Activated naive CD8-positive, alpha-beta T cell treated with anti-CD3 and anti-CD28 coated beads, Interleukin-2, amount 50 U/mL, for 16 hours (primary cell): ENCODE data around the gene ABLIM3.

Experiments used
- DNase-seq: peaks from one replicate; pipeline ENCODE4 v3.0.0-alpha.2; 2020; ENCODE audit warnings: low read depth, low spot score

The ABLIM3 gene

DNA sequence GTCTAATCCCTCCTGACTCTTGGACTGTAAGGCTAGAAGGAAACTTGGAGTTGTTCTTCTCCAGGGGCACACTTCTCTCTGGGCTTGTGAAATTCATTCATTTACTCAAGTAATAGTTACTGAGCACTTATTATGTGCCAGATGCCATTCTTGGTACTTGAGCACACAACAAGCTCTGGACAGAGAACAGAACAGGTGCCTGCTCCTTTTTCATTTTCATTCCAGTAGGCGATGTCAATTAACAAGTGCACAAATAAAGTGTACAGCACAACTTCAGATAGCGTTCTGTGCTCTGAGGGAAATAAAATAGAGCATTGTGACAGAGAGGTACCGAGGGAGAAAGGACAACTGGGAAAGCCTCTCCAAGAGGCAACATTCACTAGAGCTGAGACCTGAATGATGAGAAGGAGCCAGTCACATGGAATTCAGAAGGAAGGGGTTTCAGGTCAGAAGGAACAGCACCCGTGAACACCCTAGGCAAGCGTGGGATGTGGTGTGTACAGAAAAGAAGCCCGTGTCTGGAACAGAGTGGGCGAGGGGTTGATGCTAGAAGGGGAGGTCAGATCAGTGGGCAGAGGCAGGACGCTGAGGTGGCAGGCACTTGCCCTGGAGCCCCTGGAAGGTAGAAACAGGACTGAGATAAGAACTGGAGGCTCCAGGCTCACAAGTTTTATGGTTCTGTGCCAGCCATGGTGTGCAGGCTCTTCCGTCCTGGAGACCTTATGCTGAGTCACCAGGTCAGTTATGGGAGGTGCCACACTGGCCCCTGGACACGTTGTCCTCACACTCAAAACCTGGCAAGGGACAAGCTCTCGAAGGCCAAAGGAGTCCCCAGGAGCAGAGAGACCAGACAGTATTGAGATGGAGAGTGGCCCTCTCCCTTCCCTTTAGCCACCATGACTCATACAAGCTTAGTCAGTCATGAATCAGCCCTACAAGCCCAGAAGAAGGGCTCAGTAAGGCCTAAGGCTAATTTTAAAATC, 7.2 kb upstream of the ABLIM3 start:
- DNase-seq: no peak

DNA sequence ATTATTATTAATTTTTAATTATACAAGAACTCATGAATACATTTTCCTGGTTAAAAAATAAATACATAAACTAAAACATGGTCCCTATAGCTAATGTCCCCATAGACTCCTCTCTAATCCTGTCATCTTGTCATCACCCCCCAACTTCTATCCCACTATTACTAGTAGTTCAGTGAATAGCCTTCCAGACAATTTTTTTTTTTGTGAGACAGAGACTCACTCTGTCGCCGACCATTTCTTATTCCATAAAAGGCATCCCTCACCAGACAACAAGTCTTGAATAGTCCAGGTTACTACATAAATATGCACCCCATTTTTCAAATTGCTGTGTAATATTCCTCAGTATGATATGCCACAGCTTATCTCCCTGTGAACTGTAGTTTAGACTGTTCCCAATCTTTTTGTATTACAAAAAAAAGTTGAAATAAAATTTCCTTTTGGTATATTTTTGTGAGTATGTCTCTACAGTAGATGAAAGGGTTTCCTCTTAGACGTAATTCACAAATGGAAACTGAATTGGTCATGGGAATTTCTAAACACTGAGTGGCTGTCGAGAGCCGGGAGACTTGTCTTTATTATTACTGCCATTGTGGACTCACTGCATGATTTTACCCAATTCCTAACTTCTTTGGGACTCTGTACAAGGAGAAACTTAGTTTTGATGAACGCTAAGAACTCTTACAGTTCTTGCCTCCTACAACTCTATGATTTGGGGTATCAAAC, 6.4 kb upstream of the ABLIM3 start:
- no peak for DNase-seq

DNA sequence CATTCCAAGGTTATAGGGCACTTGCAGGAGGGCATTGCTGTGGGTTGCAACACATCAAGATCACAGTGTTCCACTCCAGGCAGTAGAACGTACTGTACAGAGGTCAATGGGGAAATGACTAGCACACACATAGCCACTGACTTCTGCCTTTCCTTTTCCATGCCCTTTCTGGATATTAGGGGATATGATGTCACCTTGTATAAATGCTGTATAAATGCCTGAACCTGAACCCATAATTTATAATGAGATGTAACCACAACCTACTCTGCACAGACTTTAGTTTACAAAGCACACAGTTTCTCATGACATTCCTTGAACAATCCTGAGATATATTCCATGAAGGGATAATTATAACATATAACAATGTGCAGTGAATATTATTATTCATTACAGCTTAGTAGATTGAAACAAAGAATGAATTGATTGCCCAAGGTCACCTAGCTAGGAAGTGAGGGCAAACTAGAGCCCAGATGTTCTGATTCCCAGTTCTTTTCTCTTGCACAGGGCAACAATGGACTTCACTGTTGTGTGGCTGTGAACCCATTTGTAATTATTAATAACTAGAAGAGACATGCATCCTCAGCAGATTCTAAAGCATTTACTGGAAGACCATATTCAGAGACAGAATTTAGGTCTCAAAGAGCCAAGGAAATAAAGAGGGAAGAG, 5.6 kb upstream of the ABLIM3 start:
- no peak for DNase-seq

DNA sequence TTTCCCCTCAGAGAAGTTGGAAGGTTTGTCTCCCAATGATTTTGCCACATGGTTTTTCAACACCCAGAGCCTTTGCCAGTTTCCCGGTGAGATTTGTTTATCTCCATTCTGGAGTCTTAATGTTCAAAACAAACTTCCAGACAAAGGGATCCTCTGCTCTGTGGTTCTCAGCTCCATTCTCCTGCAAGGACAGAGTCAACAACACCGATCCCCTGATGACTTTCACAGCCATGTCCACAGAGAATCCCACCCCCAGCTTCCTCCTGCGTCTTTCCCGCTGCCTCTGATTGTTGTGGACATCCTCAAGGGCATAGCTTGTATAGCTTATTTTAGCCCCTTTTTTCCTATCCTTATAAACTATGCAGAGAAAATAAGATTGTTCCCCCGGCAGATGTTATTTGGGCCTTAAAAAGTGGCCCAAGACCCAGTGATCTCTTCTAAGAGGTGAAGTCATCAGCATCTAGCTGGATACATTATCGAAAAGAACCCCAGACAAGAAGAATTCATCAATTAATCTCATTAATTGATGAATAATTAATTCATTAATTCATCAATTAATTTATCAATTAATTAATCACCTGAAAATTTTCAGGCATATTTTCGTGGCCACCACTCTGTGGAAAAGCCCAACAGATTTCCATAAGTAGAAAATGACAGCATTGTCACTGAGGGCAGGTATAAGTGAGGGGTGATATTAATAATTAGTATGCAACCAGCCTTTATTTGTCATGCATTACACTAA, 2.9 kb upstream of the ABLIM3 start:
- no peak for DNase-seq

DNA sequence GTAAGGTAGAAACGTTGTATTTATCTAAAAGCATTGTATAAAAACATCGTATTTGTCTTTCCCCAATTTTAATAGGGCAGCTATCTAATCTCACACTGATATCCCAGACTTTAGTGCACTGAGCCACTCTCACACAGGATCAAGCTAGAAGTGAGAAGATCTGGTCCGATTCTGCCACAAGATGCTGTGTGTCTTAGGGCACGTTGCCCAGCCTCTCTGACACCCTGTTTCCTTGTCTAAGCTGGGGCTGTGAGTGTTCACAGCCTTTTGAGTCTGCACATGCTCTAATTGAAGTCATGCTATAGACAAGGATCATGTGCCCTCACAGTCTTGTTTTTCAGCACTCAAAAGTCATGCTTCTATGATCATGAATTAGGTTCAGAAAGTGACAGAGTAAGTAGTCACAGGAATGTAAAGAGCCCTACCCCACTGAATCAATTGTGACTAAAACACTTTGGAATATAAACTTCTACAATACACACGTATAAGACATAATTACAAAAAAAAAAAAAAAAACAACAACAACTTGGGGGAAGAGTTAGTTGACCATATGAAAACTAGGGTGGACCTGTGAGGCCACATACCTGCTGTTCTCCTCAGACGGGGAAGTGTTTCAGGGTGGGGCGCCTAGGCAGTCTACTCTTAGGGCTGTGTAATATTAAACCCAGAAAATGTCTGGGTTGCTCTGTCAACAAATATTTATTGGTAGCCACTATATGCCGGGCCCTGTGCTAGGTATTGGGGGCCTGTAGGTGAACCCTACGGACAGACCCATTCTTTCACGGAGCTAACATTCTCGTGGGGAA, 893 bp upstream of the ABLIM3 start:
- no peak for DNase-seq

DNA sequence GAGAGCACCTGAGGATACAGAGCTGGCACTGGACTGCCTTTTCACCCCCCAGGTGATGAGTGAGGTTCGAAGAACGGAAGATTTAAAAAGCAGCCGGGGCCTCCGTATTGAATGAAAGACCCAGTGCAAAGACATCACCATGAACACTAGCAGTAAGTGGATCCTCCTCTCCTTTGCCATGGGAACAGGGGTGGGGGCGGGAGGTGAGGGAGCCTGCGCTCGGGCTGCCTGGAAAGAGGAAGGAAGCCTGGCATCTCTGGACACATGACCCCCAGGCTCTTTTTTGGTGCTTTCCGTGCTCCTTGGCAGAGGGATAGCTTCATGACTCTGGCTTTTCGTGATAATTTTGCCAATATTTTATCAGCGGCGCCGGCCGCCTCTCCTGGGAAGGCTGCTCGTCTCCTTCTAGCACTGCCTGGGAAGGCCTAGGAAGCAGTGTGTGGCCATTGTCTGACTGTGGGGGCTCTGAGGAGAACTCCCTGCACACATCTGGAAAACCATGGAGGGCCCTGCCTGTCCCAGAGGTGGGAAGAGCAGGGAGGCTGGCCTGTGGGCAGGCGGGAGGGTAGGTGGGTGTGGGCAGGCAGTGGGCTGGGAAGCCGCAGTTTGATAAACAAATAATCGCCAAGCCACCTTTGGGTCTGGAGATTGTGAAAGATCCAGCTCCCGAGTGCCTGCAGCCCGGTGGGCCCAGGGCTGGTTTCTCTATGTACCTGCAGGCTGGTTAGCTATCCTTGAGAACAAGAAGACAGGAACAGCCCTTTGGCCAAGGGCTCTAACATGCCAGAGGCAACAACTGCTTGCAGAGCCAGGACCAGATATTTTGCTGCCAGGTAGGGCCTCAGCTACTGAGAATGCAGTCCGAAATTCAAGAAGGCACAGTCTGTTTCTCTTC, 911 bp downstream of the ABLIM3 start:
- DNase-seq: no peak

DNA sequence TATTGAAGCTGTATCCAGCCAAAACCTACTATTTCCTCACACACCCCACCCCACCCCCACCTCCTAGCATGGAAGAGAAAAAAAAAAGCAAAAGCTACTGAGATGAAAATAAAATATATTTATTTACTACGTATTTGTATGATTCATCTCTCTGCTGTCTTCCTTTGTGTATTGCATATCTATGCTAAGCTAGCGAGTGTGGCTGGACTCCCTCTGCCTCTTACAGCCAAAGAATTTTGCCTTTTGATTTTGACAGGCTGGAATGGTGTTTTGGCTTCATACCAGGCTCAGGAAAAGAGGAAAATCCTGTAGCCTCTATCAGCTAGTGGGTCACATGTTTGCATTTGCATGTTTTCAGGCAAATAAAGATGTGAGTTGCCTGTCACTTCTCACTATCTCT, 2.2 kb downstream of the ABLIM3 start:
- no peak for DNase-seq

DNA sequence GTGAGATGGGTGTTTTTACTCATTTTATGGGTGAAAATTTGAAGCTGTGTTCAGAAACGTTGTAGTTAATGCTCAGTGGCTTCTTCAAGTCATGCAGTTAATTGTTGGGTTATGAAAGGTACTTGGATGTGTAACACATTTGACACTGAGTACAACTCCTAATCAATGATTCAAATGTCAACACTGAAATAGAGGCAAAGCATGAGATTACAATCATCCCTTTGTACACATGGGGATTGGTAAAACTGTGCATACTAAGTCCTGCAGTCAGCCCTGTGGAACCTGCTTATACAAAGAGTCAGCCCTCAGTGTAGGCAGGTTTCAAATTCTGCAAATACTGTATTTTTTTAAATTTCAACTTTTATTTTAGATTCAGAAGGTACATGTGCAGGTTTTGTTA, 3.3 kb downstream of the ABLIM3 start:
- no peak for DNase-seq

DNA sequence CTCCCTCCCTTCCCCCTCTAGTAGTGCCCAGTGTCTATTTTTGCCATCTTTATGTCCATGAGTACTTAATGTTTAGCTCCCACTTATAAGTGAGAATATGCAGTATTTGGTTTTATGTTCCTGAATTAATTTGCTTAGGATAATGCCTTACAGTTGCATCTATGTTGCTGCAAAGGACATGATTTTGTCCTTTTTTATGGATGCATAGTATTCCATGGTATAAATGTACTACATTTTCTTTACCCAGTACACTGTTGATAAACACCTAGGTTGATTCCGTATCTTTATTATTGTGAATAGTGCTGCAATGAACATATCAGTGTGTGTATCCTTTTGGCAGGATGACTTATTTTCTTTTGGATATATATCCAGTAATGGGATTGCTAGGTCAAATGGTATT, 3.8 kb downstream of the ABLIM3 start:
- no peak for DNase-seq

DNA sequence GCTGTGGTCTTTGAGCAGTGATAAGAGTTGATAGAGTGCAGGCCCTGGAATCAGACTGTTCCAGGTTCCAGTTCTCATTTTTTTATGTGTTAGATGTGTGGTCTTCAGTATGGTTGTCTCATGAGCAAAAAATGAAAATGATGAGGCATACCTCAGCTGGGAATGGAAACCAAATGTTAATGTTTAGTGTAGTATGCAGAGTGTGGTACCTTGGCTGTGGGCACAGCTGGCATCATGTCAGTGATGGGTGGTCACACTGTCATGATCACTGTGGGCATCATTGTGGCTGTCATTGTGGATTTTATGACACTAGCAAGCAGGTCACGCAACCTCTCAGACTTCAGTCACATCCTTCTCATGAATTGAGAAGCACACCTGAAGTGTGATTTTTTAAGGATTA, 6.4 kb downstream of the ABLIM3 start:
- no peak for DNase-seq

DNA sequence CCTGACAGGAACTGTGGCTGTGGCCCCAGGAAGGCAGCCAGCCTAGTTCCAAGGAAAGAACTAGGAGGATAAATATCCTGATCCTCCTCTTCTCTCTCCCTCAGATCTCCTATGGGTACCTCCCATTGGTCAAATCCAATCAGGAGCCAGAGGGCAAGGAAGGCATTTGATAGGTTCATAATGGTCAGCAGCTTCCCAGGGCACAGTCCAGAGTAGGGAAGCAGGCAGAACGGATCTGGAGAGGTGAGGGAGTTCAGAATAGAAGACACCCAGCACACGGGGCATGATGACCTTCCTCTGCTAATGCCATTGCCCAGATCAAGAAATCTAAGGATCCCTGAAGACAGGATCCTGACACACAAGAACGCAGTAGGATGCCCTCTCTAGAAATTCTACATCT, 8.6 kb downstream of the ABLIM3 start:
- DNase-seq: no peak

DNA sequence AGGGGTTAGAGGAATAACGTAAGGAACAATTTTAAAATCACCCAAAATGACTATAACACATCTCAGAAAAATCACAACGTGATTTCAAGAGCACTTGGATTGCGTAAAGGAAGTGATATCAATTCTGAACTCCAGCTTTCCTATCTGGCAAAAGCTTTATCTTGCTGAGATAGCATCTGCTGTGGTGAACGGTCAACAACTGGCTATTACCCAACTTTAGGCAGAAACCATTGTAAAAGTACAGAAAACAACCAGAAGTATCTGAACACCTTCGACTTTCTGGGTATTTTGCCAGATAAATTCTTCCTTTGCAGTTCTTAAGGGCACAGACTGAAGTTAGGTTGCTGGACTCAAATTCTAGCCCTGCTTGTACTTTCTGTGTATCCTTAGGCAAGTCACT, 9.2 kb downstream of the ABLIM3 start:
- no peak for DNase-seq

DNA sequence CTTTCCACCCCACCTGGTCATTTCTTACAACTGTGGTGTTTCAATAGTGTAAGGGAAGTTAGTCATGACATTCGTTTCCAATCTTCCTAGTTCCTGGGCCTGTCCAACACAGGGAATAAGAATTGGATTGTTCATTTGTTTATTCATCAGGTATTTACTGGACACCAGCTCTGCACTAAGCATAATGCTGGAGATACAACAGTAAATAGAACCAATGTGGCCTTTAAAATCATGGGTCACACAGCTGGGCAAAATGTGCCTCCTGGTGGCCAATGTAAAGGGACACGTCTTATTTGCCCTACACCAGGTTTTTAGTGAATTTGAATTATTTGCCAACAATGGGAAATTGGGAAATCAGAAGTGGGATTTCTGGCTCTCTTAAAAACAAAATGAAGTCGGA, 10.4 kb downstream of the ABLIM3 start:
- DNase-seq: no peak

DNA sequence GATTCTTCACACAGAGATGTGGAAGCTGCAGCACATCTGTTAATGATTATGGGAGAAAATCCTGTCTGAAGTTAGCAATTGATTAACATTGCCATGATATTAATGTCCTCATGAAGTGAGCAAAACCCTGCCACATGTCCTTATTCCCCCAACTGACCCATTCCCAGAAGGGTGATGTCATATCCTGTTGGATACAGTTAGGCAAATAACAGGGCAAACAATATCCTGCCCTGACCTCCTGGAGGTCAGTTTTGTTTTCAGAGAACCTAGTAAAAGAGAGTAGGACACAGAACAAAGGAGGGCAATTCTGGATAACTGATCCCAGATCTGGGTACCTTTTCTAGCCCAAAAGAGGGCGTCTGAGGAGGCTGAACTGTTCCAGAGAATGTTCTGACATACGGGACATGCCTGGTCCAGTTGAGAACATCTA, 11.0 kb downstream of the ABLIM3 start:
- no peak for DNase-seq

DNA sequence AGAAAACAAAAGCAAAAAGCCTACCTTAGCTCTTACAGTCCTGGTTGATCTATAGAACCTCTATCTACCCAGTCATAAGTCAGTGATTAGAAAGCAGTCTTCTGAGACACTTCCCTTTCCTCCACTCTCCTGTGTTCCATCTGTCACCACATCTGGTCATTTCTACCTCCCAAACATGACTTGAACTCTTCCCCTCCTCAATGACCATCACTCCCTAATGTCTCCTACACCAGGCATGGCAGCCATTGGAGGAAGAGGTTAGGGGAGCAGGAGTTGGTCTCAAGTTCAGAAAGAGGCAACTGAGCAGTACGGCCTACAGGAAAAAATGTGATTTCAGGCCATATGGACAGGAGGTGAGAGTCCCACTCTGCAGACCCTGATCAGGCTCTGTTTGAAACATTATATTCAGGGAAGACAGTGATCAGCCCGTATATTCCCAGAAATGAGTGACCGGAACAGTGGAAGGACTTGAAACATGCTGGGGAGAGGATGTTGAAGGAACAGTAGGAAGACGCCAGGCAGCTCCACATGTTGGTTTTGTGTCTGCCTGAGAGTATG, 12.0 kb downstream of the ABLIM3 start:
- no peak for DNase-seq

DNA sequence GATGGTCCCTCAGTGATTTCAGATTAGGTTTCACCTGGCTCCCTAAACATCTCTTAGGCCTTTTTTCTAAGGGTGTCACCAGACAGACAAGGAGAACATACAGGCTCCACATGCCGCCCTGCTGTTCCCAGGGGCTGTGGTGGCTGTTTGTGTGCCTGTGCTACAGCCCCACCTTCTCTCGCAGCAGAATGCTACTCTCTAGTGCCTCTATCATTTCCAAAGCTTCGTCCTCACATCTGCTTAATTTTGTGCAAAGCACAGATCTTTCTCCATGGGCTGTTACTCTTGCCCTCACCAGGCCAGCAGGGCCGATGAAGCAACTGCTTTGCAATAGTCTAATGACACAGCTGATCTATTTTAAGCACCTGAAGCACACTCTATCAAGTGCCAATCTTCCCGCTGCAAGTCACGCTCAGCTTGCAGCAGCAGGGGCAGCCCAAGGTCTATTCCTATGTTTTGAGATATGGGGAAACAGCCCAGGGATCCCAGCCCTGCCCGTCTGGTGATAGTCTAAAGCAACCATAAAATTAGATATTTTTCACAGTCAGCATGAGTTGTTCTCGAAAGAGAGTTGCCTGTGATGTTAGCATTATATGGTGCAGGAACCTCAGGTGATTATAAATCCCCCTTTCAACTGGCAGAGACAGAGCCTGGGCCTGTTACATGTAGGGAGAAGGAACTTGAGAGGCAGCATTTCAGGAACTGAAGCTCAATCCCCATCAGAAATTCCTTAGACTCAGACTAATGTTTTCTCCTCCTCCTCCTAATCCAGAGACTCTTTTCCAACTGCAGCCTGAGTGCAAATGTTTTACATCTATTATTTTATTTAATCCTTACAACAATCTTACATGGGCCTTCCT, 12.7 kb downstream of the ABLIM3 start:
- no peak for DNase-seq

DNA sequence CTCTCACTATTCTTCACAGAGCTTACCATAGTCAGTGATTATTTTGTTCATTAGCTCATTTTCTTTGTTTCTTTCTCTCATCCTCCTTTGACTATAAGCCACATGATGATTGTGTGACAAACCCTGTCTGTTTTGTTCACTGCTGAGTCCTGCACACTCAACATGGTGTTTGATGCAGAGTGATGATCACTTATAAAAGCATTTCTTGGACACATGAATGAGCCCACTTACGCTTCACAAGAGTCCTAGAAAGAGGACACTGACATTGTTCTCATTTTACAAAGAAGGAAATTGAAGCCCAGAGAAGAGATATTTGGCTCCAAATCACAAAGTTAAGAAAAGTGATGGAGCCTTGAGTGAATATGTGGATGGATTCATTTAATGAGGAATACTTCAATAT, 13.4 kb downstream of the ABLIM3 start:
- DNase-seq: no peak

DNA sequence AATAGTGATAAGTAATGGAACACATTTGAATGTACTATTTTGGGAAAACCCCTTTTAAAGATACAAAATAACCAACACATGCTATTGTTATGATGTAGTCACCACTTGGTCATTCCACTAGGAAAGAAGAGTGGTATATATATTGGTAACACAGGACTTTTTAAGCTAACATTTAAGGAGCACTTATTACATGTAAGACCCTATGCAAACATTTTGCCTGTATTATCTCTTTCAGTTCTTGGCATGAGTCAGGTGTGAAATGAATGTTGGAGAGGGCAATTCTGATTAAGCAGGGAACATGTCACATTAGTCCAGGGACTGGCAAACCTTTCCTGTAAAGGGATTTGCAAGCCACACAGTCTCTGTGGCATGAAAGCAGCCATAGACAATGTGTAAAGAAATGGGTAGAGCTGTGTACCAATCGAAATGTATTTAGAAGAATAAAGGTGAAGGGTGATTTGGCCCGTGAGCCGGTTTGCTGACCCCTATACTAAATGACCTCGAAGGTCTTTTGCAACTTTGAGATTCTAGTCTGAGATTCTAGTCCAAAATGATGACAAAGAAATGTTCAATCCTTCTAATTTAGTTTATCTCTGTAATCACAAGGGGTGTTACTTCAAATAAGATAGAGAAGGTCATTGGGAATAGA, 15.3 kb downstream of the ABLIM3 start:
- no peak for DNase-seq
